ENCODE data around the gene DLG2. TPM values are rescaled to one million over a fixed set of nuclear protein-coding genes. Genes with fewer than 3 reads are reported as not detected.

The DLG2 gene
- total RNA-seq, 1 donor from 2014 or later, result 1.8 TPM

- no peak for DNase-seq (ENCODE audit: low read depth)
- no peaks in the 10 kb centered on the region for H3K36me3 ChIP-seq (ENCODE audit: insufficient read depth, low read length)
- H3K36me3 Mint-ChIP-seq (ENCODE audit: low read depth, unreplicated experiment), result no peaks in the 10 kb centered on the region
Measured at GRCh38 chr11:83840326-83840725, 1786.8 kb downstream of the DLG2 start.

GRCh38 chr11:83836883-83837654, 1790.1 kb downstream of the DLG2 start:
- H3K4me1 Mint-ChIP-seq (ENCODE audit: low read depth, unreplicated experiment), result peaks cover 9% of the 10 kb centered on the region
- no peaks in the 10 kb centered on the region for H3K36me3 ChIP-seq (ENCODE audit: insufficient read depth, low read length)
- H3K4me3 Mint-ChIP-seq (ENCODE audit: unreplicated experiment), result no peak overlapping the region
- no peaks in the 10 kb centered on the region for H3K9me3 Mint-ChIP-seq (ENCODE audit: unreplicated experiment)
- DNase-seq (ENCODE audit: low read depth) (peak; percentile 35), FAIRE-seq (no peak)
- H3K27me3 Mint-ChIP-seq (ENCODE audit: low read depth, unreplicated experiment), result no peaks in the 10 kb centered on the region
- no peaks in the 10 kb centered on the region for H3K36me3 Mint-ChIP-seq (ENCODE audit: low read depth, unreplicated experiment)
- H3K4me3 ChIP-seq (ENCODE audit: insufficient read depth, low read depth, low read length), result no peak overlapping the region
- no peak overlapping the region for H2AFZ ChIP-seq (ENCODE audit: low read depth, low read length)
- H3K27ac ChIP-seq (ENCODE audit: low read depth, low read length), result no peak overlapping the region
- H3K9me3 ChIP-seq (ENCODE audit: insufficient read depth, low read depth, low read length), result no peaks in the 10 kb centered on the region
- no peaks in the 10 kb centered on the region for H4K20me1 ChIP-seq (ENCODE audit: insufficient read depth, low read length)
- no peak overlapping the region for H3K27ac Mint-ChIP-seq (ENCODE audit: unreplicated experiment)
- TF ChIP-seq, protein P1, sequence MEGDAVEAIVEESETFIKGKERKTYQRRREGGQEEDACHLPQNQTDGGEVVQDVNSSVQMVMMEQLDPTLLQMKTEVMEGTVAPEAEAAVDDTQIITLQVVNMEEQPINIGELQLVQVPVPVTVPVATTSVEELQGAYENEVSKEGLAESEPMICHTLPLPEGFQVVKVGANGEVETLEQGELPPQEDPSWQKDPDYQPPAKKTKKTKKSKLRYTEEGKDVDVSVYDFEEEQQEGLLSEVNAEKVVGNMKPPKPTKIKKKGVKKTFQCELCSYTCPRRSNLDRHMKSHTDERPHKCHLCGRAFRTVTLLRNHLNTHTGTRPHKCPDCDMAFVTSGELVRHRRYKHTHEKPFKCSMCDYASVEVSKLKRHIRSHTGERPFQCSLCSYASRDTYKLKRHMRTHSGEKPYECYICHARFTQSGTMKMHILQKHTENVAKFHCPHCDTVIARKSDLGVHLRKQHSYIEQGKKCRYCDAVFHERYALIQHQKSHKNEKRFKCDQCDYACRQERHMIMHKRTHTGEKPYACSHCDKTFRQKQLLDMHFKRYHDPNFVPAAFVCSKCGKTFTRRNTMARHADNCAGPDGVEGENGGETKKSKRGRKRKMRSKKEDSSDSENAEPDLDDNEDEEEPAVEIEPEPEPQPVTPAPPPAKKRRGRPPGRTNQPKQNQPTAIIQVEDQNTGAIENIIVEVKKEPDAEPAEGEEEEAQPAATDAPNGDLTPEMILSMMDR (IDR thresholded peaks at IDR 0.05; ENCODE audit: insufficient read depth, low read depth, low read length), result peak; percentile 81
- TF ChIP-seq EZH2 (IDR thresholded peaks at IDR 0.05; ENCODE audit: insufficient read depth, low read length), result no peak
- no peaks in the 10 kb centered on the region for H3K27me3 ChIP-seq (ENCODE audit: insufficient read depth, low read length)
- no peak overlapping the region for H3K4me2 ChIP-seq (ENCODE audit: low read length)
- H3K4me1 ChIP-seq (ENCODE audit: insufficient read depth, low read length), result no peaks in the 10 kb centered on the region
- no peaks in the 10 kb centered on the region for H3K79me2 ChIP-seq (ENCODE audit: insufficient read depth, low read length)
- H3K9ac ChIP-seq (ENCODE audit: low read length), result no peak overlapping the region

More at GRCh38 chr11:83840326-83840725, 1786.8 kb downstream of the DLG2 start:
- FAIRE-seq, result no peak
- Mint-ChIP-seq H3K4me1 (ENCODE audit: low read depth, unreplicated experiment) (peaks cover under 1% of the 10 kb centered on the region), H3K27me3 (ENCODE audit: low read depth, unreplicated experiment) (no peaks in the 10 kb centered on the region), H3K27ac (ENCODE audit: unreplicated experiment) (no peak overlapping the region), H3K9me3 (ENCODE audit: unreplicated experiment) (no peaks in the 10 kb centered on the region), H3K4me3 (ENCODE audit: unreplicated experiment) (no peak overlapping the region)
- no peak overlapping the region for H3K9ac ChIP-seq (ENCODE audit: low read length)
- H3K4me1 ChIP-seq (ENCODE audit: insufficient read depth, low read length), result no peaks in the 10 kb centered on the region
- no peak overlapping the region for H2AFZ ChIP-seq (ENCODE audit: low read depth, low read length)
- TF ChIP-seq, protein P1 (IDR thresholded peaks at IDR 0.05; ENCODE audit: insufficient read depth, low read depth, low read length), result no peak
- no peak for TF ChIP-seq EZH2 (IDR thresholded peaks at IDR 0.05; ENCODE audit: insufficient read depth, low read length)
- no peak overlapping the region for H3K4me3 ChIP-seq (ENCODE audit: insufficient read depth, low read depth, low read length)
- H3K4me2 ChIP-seq (ENCODE audit: low read length), result no peak overlapping the region
- no peaks in the 10 kb centered on the region for H3K79me2 ChIP-seq (ENCODE audit: insufficient read depth, low read length)
- no peak overlapping the region for H3K27ac ChIP-seq (ENCODE audit: low read depth, low read length)
- H3K9me3 ChIP-seq (ENCODE audit: insufficient read depth, low read depth, low read length), result no peaks in the 10 kb centered on the region
- no peaks in the 10 kb centered on the region for H3K27me3 ChIP-seq (ENCODE audit: insufficient read depth, low read length)
- no peaks in the 10 kb centered on the region for H4K20me1 ChIP-seq (ENCODE audit: insufficient read depth, low read length)

- H3K9me3 Mint-ChIP-seq (ENCODE audit: unreplicated experiment), result no peaks in the 10 kb centered on the region
- Histone ChIP-seq H3K9ac (ENCODE audit: low read length) (no peak overlapping the region), H3K27me3 (ENCODE audit: insufficient read depth, low read length) (no peaks in the 10 kb centered on the region), H3K27ac (ENCODE audit: low read depth, low read length) (no peak overlapping the region), H3K79me2 (ENCODE audit: insufficient read depth, low read length) (no peaks in the 10 kb centered on the region), H3K36me3 (ENCODE audit: insufficient read depth, low read length) (no peaks in the 10 kb centered on the region), H3K4me3 (ENCODE audit: insufficient read depth, low read depth, low read length) (no peak overlapping the region), H3K4me2 (ENCODE audit: low read length) (no peak overlapping the region), H3K9me3 (ENCODE audit: insufficient read depth, low read depth, low read length) (no peaks in the 10 kb centered on the region), H2AFZ (ENCODE audit: low read depth, low read length) (no peak overlapping the region), H4K20me1 (ENCODE audit: insufficient read depth, low read length) (no peaks in the 10 kb centered on the region), H3K4me1 (ENCODE audit: insufficient read depth, low read length) (no peaks in the 10 kb centered on the region)
- no peak for TF ChIP-seq EZH2 (IDR thresholded peaks at IDR 0.05; ENCODE audit: insufficient read depth, low read length)
- TF ChIP-seq, protein P1 (IDR thresholded peaks at IDR 0.05; ENCODE audit: insufficient read depth, low read depth, low read length), result no peak
- no peak overlapping the region for H3K27ac Mint-ChIP-seq (ENCODE audit: unreplicated experiment)
- no peaks in the 10 kb centered on the region for H3K36me3 Mint-ChIP-seq (ENCODE audit: low read depth, unreplicated experiment)
- H3K4me3 Mint-ChIP-seq (ENCODE audit: unreplicated experiment), result no peak overlapping the region
- no peak for FAIRE-seq
- DNase-seq (ENCODE audit: low read depth), result no peak
- H3K4me1 Mint-ChIP-seq (ENCODE audit: low read depth, unreplicated experiment), result peaks cover 9% of the 10 kb centered on the region
- H3K27me3 Mint-ChIP-seq (ENCODE audit: low read depth, unreplicated experiment), result no peaks in the 10 kb centered on the region
Measured at GRCh38 chr11:83836065-83836464, 1791.1 kb downstream of the DLG2 start.
